Tibial nerve (tissue), 4 donors: Measurements from ENCODE around the gene LMCD1. TPM values are rescaled to one million over a fixed set of nuclear protein-coding genes. Genes with fewer than 3 reads are reported as not detected.

Experiments
- DNase-seq, 2 donors: peaks; one replicate each; pipeline ENCODE4 v3.0.0-alpha.2; 2019; ENCODE audit warnings: low spot score in 2 of 2
- H3K27ac ChIP-seq, 4 donors: fragments of 200-600 bp; sonication (generic) in 3 of 4; one replicate each; pipeline ENCODE4 v1.5.1; 2017 to 2019; ENCODE audit warnings: mild to moderate bottlenecking in 1 of 4
- H3K27me3 ChIP-seq, 2 donors: fragments of 200-600 bp; sonication (generic) in 1 of 2; one replicate each; pipeline versions ENCODE4 v1.5.1 to v1.6.0; 2017 to 2019
- H3K36me3 ChIP-seq, 3 donors: fragments of 200-600 bp; sonication (generic); one replicate each; pipeline ENCODE4 v1.5.1; 2018 to 2019
- H3K4me1 ChIP-seq, 4 donors: fragments of 200-600 bp; sonication (generic) in 3 of 4; one replicate each; pipeline ENCODE4 v1.5.1; 2017 to 2019
- H3K4me3 ChIP-seq, 4 donors: fragments of 200-600 bp; sonication (generic) in 3 of 4; one replicate each; pipeline ENCODE4 v1.5.1; 2017 to 2019; ENCODE audit warnings: mild to moderate bottlenecking in 1 of 4, moderate library complexity in 1 of 4
- H3K9me3 ChIP-seq, 4 donors: fragments of 200-600 bp; sonication (generic) in 3 of 4; one replicate each; pipeline ENCODE4 v1.5.1; 2017 to 2019
- CTCF ChIP-seq, 5 experiments: fragments of 200-600 bp in 3 of 5; fragments of 450-650 bp in 2 of 5; sonication (generic) in 3 of 5; IDR thresholded peaks; one replicate each; pipeline ENCODE4 v1.5.1; 2016 to 2019; ENCODE audit warnings: antibody characterized with exemption in 5 of 5, mild to moderate bottlenecking in 3 of 5, moderate library complexity in 2 of 5
- EP300 ChIP-seq, 2 donors: sonication (generic); formaldehyde crosslinking; IDR thresholded peaks; one replicate each; pipeline ENCODE4 v1.6.1; 2017; ENCODE audit warnings: antibody characterized with exemption in 2 of 2, mild to moderate bottlenecking in 1 of 2
- POLR2A ChIP-seq, 2 donors: fragments of 450-650 bp; IDR thresholded peaks; one replicate each; pipeline ENCODE4 v1.6.1; 2017; ENCODE audit warnings: antibody characterized with exemption in 2 of 2, mild to moderate bottlenecking in 2 of 2, moderate library complexity in 2 of 2
- WGBS, 2 donors: methylation state at CpG; one replicate each; pipeline ENCODE4 v1.1.5; 2018; 5-methylcytosine and 5-hydroxymethylcytosine counted together
- total RNA-seq, 4 donors: library from RNA; depleted of rRNA; stranded (reverse); fragments of >200 nt; gene quantifications; one replicate each; pipeline ENCODE4 v1.1.0, GENCODE V29; 2016

Gene LMCD1
- 100 to 1,000 TPM in 1 of 4 donors, 10 to 100 TPM in 3; 81.2 to 147 (median 92.9) TPM for total RNA-seq

- peaks cover 0 to 68% (median 15%) of the 10 kb centered on the region in 4 donors for H3K4me1 ChIP-seq
- WGBS, 2 donors, result 1% methylated on average over 37 to 48 of the region's 49 CpGs
These were observed at the start of gene LMCD1 for GRCh38 chr3:8501371-8502131. LMCD1 (plus strand) TSS chr3:8501823; CDS start chr3:8501939, 116 bp downstream.

GRCh38 chr3:8452112-8452511, 49.5 kb upstream of the LMCD1 start:
- no peak overlapping the region for H3K4me3 ChIP-seq
- no peak for DNase-seq
- no peaks in the 10 kb centered on the region for H3K9me3 ChIP-seq
- no peaks in the 10 kb centered on the region for H3K36me3 ChIP-seq
- no peaks in the 10 kb centered on the region for H3K27me3 ChIP-seq
- H3K27ac ChIP-seq, result no peak overlapping the region
- no peaks in the 10 kb centered on the region for H3K4me1 ChIP-seq
- 87 to 92% methylated on average over 4 of the region's 4 CpGs for WGBS, 2 donors
- TF ChIP-seq CTCF (IDR thresholded peaks at IDR 0.05) (no peak), EP300 (IDR thresholded peaks at IDR 0.05) (no peak)

More at GRCh38 chr3:8501371-8502131, at the start of gene LMCD1:
- Histone ChIP-seq H3K4me3 (peak within 1 kb of the TSS; percentile 24 to 58 (median 47)), H3K27ac (peak within 1 kb of the TSS; percentile 78 to 91 (median 87)), H3K36me3 (no peaks in the 10 kb centered on the region), H3K27me3 (no peaks in the 10 kb centered on the region), H3K9me3 (no peaks in the 10 kb centered on the region)
- TF ChIP-seq POLR2A (IDR thresholded peaks at IDR 0.05) (peak; percentile 57 to 79), CTCF (IDR thresholded peaks at IDR 0.05) (peak in 2 of 5 experiments; percentile 19 to 53), EP300 (IDR thresholded peaks at IDR 0.05) (peak; percentile 74 to 91)
- peak; percentile 81 to 87 for DNase-seq

- no peak overlapping the region for H3K27ac ChIP-seq
- no peak overlapping the region for H3K4me3 ChIP-seq
- no peaks in the 10 kb centered on the region for H3K36me3 ChIP-seq
- no peak for TF ChIP-seq CTCF (IDR thresholded peaks at IDR 0.05)
- no peaks in the 10 kb centered on the region for H3K27me3 ChIP-seq
- H3K4me1 ChIP-seq, result no peaks in the 10 kb centered on the region
- no peaks in the 10 kb centered on the region for H3K9me3 ChIP-seq
- DNase-seq, result no peak
- WGBS, 2 donors, result 74 to 76% methylated on average over 5 of the region's 5 CpGs
These were observed 48.5 kb upstream of the LMCD1 start for GRCh38 chr3:8453153-8453552.

- DNase-seq, result no peak
- no peaks in the 10 kb centered on the region for H3K27me3 ChIP-seq
- peaks cover 0 to 11% (median 0%) of the 10 kb centered on the region in 4 donors for H3K4me1 ChIP-seq
- H3K36me3 ChIP-seq, result no peaks in the 10 kb centered on the region
- no peaks in the 10 kb centered on the region for H3K9me3 ChIP-seq
- H3K4me3 ChIP-seq, result no peak overlapping the region
- 68 to 76% methylated on average over 5 of the region's 5 CpGs for WGBS, 2 donors
- no peak overlapping the region for H3K27ac ChIP-seq
- no peak for TF ChIP-seq EP300 (IDR thresholded peaks at IDR 0.05)
- TF ChIP-seq POLR2A (IDR thresholded peaks at IDR 0.05), result no peak
- TF ChIP-seq CTCF (IDR thresholded peaks at IDR 0.05), result no peak
These were observed 45.9 kb upstream of the LMCD1 start for GRCh38 chr3:8455526-8456411.

- Histone ChIP-seq H3K36me3 (no peaks in the 10 kb centered on the region), H3K27ac (no peak overlapping the region), H3K4me1 (peaks cover 0 to 12% (median 0%) of the 10 kb centered on the region in 4 donors), H3K27me3 (no peaks in the 10 kb centered on the region), H3K9me3 (no peaks in the 10 kb centered on the region), H3K4me3 (no peak overlapping the region)
- TF ChIP-seq CTCF (IDR thresholded peaks at IDR 0.05), result no peak
- TF ChIP-seq EP300 (IDR thresholded peaks at IDR 0.05), result no peak
- no peak for TF ChIP-seq POLR2A (IDR thresholded peaks at IDR 0.05)
- 88 to 91% methylated on average over 3 of the region's 3 CpGs for WGBS, 2 donors
- DNase-seq, result no peak
These were observed 45.2 kb upstream of the LMCD1 start for GRCh38 chr3:8456412-8456811.
